Stimulated activated CD8-positive, alpha-beta memory T cell treated with anti-CD3 and anti-CD28 coated beads, Interleukin-7, amount 100 ng/mL, for 4 hours (primary cell): Measurements from ENCODE around the gene SPN.
A peak's percentile ranks its signal among the peaks of the same experiment; 100 is the strongest.
"Not testable (repeated sequence)": the region's sequence is repeated elsewhere in the genome, so short reads cannot be mapped to it uniquely, and the experiment has no call there.

ENCODE experiments used
- DNase-seq, 2 donors: peaks; one replicate each; pipeline ENCODE4 v3.0.0-alpha.2; 2020; ENCODE audit warnings: low read depth in 2 of 2

The SPN gene

GRCh38 chr16:29646947-29647346 lies 16.1 kb upstream of the SPN start:
- no peak for DNase-seq

- no peak for DNase-seq
Observed at GRCh38 chr16:29649588-29650494, 13.2 kb upstream of the SPN start.

GRCh38 chr16:29650771-29651170 lies 12.3 kb upstream of the SPN start:
- DNase-seq: no peak

- DNase-seq: no peak
Observed at GRCh38 chr16:29651774-29652349, 11.2 kb upstream of the SPN start.

- DNase-seq: no peak
Observed at GRCh38 chr16:29653471-29653870, 9.6 kb upstream of the SPN start.

- DNase-seq: not testable (repeated sequence)
Observed at GRCh38 chr16:29653890-29654289, 9.2 kb upstream of the SPN start.

GRCh38 chr16:29656688-29657523 lies 6.1 kb upstream of the SPN start:
- DNase-seq: no peak

GRCh38 chr16:29658705-29659104 lies 4.3 kb upstream of the SPN start:
- no peak for DNase-seq

GRCh38 chr16:29662000-29662728 lies 883 bp upstream of the SPN start:
- DNase-seq: no peak

- peak in 1 of 2 donors; percentile 35 for DNase-seq
Observed at GRCh38 chr16:29662729-29663015, 375 bp upstream of the SPN start.

GRCh38 chr16:29663807-29664090 lies 702 bp downstream of the SPN start:
- DNase-seq: no peak

GRCh38 chr16:29664091-29664921 lies 1.3 kb downstream of the SPN start:
- peak in 1 of 2 donors; percentile 26 for DNase-seq

GRCh38 chr16:29665294-29666077 lies 2.4 kb downstream of the SPN start:
- peak in 1 of 2 donors; percentile 17 for DNase-seq

- not testable (repeated sequence) for DNase-seq
Observed at GRCh38 chr16:29667322-29667610, 4.2 kb downstream of the SPN start.

- no peak for DNase-seq
Observed at GRCh38 chr16:29667755-29668154, 4.7 kb downstream of the SPN start.

- no peak for DNase-seq
Observed at GRCh38 chr16:29668267-29668666, 5.2 kb downstream of the SPN start.

GRCh38 chr16:29673501-29673900 lies 10.5 kb downstream of the SPN start:
- no peak for DNase-seq

- DNase-seq: no peak
Observed at GRCh38 chr16:29674188-29674587, 11.1 kb downstream of the SPN start.

GRCh38 chr16:29675811-29676643 lies 13.0 kb downstream of the SPN start:
- no peak for DNase-seq
